Adipose tissue (tissue), 3 donors: ENCODE data around the gene TMEM94. TPM values are rescaled to one million over a fixed set of nuclear protein-coding genes. Genes with fewer than 3 reads are reported as not detected.
"Not testable (repeated sequence)": the region's sequence is repeated elsewhere in the genome, so short reads cannot be mapped to it uniquely, and the experiment has no call there.

Source experiments
- H3K27ac ChIP-seq: one replicate; pipeline ENCODE4 v1.5.1; 2013; ENCODE audit warnings: low read depth, low read length
- WGBS, 3 donors: extraction: QIAGEN DNeasy Blood & Tissue Kit; methylation state at CpG; one replicate each; pipeline ENCODE4 v1.1.7; 2013; 5-methylcytosine and 5-hydroxymethylcytosine counted together
- polyA plus RNA-seq, 3 donors: library from polyadenylated mRNA; stranded (reverse); fragments of 200-250 nt; gene quantifications; one replicate each; pipeline ENCODE4 v1.2.3, GENCODE V29; 2013
- donor health status: healthy with polysubstance abuse.
- donor health status: Bipolar disorder and iron deficiency.
- donor health status: healthy.

Gene TMEM94
- polyA plus RNA-seq, 3 donors, result 26.3 to 63.5 (median 47.1) TPM

DNA sequence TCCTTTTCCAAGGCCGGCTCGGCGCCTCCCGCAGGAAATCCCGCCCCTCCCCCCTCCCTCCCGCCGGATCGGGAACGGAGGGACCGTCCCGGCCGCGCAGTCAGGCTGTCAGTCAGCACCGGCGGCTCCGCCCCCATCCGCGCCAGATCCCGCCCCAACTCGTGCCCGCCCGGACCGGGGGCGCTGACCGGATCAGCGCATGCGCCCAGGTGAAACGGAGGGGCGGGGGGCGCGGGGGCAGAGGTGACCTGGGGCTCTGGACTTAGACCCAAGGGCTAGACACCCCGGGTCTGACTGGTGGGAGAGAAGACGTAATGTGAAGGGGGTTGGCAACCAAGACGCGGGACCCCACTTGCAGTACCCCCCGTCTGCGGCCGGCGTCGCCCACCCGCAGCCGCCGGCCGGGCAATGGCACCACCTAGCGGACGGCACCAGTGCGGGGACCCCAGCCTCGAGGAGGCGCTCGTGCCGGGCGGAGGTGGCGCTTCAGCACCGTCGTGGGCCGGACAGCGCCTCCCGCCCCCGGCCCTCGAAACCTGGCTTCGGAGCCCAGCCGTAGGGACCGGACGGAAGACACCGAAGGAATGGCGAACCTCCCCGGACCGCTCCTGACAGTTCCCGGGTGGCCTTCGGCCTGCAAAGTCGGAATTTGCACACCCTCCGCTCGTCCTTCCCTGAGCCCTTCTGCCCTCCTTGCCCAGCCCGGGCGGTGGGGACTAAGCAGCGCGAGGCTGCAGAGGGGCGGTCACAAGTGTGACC, 59.2 kb downstream of the TMEM94 start, which contains the start of gene CASKIN2:
Gene CASKIN2 (minus strand): TSS at position 42 of the 759 bp plus-strand sequence. CDS start 1,733 bp downstream, outside the sequence.
- no peak within 1 kb of the TSS for H3K27ac ChIP-seq
- 0 to 1% (median 0%) methylated on average over 65 to 76 of the region's 78 CpGs for WGBS, 3 donors

DNA sequence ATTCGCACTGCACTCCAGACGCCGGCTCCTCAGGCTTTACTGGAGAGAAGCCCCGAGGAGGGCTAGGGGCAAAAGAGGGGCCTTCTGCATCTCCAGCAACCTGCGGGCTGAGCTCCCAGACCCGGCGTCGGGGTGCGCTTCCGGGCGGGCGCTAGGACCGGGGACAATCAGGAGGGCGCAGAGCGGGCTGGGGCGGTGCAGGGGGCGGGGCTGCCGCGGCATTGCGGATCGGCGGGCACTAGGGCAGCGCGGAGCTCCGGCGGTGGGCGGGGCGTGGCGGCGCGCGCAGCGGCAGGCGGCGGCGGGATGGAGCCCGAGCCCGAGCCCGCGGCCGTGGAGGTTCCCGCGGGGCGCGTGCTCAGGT, 59.8 kb downstream of the TMEM94 start, which contains the start of gene TSEN54:
Gene TSEN54 (plus strand): TSS at position 274 of the 364 bp plus-strand sequence. CDS start 33 bp downstream, at position 307.
- H3K27ac ChIP-seq, result no peak within 1 kb of the TSS
- 0 to 1% (median 1%) methylated on average over 29 to 44 of the region's 45 CpGs for WGBS, 3 donors

DNA sequence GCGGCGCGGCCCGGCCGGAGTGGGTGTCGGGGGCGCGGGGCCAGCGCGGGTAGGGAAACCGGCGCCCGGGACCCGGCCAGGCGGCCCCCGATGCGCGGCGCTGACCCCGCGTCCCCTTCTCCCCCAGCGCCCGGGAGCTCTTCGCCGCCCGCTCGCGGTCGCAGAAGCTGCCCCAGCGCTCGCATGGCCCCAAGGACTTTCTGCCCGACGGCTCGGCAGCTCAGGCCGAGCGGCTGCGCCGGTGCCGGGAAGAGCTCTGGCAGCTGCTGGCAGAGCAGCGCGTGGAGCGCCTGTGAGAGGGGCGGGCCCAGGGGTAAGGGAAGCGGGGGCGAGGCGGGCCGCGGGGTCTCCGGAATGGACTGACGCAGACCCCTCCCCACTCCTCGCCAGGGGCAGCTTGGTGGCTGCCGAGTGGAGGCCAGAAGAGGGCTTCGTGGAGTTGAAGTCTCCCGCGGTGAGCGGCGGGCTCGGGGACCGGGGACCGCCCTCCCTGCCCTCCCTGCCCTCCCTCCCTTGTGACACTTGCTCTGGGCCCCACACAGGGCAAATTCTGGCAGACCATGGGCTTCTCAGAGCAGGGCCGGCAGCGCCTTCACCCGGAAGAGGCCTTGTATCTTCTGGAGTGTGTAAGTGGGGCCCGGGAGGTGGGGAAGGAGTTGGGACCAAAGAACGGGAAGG, 60.3 kb downstream of the TMEM94 start:
- no peak overlapping the region for H3K27ac ChIP-seq
- 0 to 1% (median 0%) methylated on average over 38 to 65 of the region's 65 CpGs for WGBS, 3 donors

DNA sequence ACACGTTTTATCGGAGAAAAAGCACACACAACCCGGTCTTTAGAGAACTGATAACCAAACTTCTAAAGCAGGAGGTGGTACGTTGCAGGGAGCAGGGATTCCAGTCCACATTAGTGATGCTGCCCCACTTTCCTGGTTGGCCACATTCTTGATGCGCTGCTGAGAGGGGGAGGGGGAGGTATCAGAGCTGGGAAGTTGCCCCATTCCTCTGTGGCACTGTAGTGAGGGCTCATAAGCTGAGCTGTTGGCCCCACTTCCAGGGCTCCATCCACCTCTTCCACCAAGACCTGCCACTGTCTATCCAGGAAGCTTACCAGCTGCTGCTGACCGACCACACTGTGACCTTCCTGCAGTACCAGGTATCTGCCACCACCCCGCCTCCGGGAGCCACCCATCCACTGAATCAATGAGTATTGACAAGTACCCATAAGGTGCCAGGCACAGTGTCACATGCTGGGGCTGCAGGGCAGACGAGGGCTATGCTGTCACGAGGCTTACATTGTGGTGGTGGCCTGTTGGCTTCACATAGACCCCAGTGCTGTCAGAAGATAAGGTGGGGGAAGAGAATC, 60.9 kb downstream of the TMEM94 start:
- H3K27ac ChIP-seq, result no peak overlapping the region
- 22 to 37% (median 36%) methylated on average over 10 of the region's 10 CpGs for WGBS, 3 donors

DNA sequence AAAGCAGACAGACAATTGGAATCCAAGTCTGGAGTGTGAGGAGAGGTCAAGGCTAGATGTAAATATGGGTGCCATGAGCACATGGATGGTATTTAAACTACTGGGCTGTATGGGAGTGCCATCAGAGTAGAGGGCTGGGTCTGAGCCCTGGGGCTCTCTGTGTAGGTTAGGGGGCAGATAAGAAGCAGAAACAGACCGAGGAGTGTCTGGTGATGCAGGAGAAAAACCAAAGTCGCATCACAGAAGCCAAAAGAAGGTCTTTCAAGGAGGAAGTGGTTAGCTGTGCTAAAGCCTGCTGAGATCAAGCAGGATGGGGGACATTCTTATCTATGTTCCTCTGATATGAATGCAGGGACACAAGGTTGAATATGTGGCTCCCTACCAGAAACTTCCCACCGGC, 61.8 kb downstream of the TMEM94 start:
- 54 to 77% (median 76%) methylated on average over 3 of the region's 3 CpGs for WGBS, 3 donors
- no peak overlapping the region for H3K27ac ChIP-seq

DNA sequence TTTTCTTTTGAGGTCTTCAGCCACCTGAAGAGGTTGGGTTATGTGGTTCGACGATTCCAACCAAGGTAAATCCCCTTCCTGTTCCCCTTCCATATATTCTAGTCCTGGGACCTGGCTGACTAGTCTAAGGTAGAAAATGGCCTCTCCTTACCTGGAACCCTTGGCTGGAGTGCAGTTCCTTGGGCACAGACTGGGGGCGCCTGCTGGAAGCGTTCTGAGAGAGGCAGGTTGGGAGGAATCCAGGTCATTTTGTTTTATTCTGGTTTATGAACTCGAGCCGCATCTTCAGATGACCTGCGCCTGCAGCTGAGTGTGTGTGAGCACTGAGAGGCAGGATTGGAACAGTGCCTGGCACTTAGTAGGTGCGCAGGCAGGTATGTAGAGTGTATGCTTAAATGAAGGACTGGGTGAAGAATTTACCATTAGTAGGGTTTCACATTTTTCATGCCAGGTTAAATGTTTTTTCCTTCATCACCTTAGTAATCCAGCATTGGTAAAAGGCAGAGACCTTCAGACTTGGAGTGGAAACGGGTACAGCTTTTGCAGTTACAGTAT, 62.6 kb downstream of the TMEM94 start:
- no peak overlapping the region for H3K27ac ChIP-seq
- WGBS, 3 donors, result 88 to 94% (median 93%) methylated on average over 9 of the region's 9 CpGs

DNA sequence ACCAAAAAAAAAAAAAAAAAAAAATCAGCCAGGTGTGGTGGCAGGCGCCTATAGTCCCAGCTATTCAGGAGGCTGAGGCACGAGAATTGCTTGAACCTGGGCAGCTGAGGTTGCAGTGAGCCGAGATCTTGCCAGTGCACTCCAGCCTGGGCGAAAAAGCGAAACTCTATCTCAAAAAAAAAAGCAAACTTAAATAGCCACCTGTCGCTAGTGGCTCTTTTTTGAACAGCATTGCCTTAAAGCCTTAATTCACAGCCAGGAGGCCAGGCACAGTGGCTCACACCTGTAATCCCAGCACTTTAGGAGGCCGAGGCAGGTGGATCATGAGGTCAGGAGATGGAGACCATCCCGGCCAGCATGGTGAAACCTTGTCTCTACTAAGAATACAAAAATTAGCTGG, 64.0 kb downstream of the TMEM94 start:
- WGBS, 3 donors, result 88 to 93% (median 90%) methylated on average over 7 to 8 of the region's 8 CpGs
- H3K27ac ChIP-seq, result not testable (repeated sequence)

DNA sequence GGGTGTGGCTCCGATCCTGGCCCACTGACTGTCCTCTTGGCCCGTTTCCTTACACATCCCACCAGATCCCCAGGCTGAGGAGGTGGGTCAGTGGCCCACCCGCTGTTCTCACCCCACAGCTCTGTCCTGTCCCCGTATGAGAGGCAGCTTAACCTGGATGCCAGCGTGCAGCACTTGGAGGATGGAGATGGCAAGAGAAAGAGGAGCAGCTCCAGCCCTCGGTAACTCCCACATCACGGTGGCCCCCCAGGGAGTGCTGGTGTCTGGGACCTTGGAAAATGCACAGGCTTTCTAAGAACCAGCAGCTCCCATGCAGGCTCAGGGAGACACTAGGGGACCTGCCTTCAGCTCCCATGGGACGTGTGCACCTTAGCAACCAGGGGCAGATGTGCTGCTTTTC, 64.9 kb downstream of the TMEM94 start:
- H3K27ac ChIP-seq, result no peak overlapping the region
- 84 to 94% (median 89%) methylated on average over 8 of the region's 8 CpGs for WGBS, 3 donors

DNA sequence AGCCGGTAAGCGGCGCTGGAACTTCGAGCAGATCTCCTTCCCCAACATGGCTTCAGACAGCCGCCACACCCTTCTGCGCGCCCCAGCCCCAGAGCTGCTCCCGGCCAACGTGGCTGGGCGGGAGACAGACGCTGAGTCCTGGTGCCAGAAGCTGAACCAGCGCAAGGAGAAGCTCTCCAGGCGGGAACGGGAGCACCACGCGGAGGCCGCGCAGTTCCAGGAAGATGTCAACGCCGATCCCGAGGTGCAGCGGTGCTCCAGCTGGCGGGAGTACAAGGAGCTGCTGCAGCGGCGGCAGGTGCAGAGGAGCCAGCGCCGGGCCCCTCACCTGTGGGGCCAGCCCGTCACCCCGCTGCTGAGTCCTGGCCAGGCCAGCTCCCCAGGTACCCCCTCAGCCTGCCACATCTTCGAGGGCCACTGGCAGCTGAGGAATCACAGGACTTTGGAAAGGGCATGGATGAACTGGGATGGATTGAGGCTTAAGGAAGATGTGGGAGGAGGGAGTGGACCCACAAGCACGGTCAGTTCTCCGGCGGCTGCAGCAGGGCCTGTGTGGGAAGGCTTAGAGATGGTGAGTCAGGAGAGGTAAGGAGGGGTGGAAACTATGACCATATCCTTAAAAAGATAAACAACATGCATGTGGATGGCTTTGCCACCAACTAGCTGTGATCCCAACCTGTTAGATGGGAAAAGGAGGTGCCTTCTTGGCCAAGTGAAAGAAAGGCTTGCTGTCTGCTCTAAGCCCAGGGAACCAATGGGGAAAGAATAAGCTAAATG, 65.7 kb downstream of the TMEM94 start:
- 91 to 95% (median 91%) methylated on average over 30 to 33 of the region's 33 CpGs for WGBS, 3 donors
- H3K27ac ChIP-seq, result no peak overlapping the region

DNA sequence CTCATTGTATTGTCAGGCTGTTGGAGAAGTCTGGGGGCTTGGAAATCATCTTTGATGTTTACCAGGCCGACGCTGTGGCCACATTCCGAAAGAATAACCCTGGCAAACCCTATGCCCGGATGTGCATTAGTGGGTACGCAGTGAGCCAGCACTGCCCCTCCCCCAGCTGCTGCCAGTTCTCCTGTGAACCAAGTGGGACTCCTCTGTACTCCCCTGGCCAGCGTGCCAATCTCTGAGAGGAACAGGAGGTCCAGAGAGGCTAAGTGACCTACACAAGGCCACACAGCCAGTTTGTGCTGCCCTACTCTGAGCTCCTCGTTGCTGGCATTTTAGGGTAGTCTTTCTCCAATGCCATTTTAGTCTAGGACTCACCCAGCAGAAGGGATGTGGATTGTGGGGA, 67.2 kb downstream of the TMEM94 start:
- no peak overlapping the region for H3K27ac ChIP-seq
- whole genome bisulfite sequencing, 3 donors, result 92 to 98% (median 95%) methylated on average over 7 of the region's 7 CpGs

DNA sequence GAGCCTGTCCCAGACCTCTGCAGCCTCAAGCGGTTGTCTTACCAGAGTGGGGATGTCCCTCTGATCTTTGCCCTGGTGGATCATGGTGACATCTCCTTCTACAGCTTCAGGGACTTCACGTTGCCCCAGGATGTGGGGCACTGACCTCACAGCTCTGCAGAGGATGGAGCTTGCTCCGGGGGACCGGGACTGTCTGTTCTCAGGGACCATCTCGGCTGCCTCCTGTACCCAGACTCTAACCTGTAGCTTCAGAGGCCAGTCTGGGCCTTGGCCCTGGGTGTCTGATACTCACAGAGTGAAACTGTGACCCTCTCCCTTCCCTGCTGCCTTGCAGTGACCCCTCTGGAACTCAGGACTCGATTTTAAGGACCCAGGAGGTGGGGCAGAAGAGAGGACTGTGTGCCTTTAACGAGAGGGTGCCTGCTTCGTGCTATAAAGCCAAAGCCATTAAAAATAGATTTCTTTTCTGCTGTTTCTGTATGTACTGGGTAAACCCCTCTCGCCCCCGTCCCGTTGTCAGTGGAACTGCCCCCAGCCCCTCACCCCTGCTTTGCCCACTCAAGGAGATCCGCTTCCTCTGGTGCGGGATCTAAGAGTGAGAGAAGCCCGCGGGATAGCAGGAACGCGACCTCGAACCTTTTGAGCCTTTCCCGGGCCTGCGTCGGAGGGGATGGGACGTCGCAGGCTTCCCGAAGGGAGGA, 68.0 kb downstream of the TMEM94 start:
- WGBS, 3 donors, result 26 to 30% (median 26%) methylated on average over 21 to 24 of the region's 24 CpGs
- H3K27ac ChIP-seq, result no peak overlapping the region

DNA sequence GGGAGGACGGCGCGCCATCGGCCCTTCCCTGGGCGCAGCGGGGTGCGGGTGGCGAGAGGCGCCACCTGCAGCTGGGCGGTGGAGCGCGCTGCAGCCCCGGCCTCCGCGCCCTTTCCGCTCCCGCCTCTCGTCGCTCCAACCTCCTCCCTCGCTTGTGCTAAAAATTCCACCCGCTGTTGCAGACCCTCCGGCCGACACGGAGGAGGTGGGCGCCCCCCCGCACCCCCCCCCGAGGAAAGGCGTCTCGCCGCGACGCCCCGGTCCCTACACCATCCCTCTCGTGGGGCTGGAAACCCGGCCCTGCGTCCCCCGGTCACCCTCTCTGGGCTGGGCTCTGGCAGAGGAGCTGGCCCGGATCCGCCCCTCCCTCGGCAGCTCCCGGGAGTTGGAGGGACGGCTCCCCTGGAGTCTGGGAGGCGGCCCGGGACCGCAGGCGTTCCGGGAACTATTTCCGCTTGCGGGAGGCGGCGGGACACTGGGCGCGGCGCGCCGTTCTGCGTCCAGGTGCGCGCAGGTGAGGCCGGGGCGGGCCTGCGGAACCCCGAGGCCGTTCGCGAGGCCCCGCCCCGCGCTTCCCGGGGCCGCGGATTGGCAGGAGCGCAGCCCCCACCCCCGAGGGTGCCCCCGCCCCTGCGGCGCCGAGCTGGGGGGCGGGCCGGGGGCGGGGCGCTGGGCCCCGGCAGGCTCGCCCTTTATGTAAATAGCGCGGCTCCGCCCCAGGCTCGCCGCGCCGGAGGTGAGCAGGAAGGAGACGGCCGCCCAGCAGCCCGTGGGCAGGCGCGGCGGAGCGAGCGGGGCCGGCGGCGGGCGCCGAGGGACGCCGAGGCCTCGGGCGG, 68.8 kb downstream of the TMEM94 start, which contains the start of gene LLGL2:
Gene LLGL2 (plus strand): TSS at position 728 of the 836 bp plus-strand sequence. CDS start 17,730 bp downstream, outside the sequence.
- no peak within 1 kb of the TSS for H3K27ac ChIP-seq
- WGBS, 3 donors, result 1% methylated on average over 63 to 108 of the region's 108 CpGs

DNA sequence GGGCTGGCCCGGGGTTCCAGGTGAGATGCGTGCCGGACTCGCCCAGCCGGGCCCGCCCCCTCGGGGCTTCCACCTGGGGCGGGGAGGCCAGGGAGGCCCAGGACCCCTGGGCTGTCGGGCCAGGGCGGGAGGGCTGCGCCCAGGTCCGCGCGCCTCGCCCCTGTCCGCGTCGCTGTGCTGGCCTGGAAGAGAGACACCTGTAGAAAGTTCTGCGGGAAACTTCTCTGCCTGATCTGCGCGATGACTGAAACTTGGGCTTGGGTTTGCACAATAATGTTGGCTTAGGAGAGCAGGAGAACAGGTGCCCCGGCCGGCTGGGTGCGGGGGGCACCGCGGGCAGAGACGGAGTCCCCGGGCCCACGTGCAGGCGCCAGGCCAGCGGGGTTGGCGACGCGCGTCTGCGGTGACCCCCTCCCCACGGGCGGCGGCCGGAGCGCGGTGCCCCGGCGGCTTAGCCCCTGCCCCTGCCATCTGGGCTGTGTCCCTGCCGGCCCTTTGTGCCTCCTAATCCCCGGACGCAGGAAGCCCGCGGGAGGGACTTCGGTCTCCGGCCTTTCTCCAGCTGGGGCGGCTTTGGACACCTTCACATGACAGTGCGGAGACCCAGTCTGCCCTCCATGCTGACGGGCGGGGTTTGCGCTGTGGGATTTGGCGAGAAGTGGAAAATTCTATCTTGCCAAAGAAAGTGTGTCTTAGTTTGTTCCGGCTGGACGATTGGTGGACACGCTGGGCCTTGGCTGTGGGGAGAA, 69.5 kb downstream of the TMEM94 start:
- no peak overlapping the region for H3K27ac ChIP-seq
- 2% methylated on average over 52 to 60 of the region's 60 CpGs for WGBS, 3 donors

DNA sequence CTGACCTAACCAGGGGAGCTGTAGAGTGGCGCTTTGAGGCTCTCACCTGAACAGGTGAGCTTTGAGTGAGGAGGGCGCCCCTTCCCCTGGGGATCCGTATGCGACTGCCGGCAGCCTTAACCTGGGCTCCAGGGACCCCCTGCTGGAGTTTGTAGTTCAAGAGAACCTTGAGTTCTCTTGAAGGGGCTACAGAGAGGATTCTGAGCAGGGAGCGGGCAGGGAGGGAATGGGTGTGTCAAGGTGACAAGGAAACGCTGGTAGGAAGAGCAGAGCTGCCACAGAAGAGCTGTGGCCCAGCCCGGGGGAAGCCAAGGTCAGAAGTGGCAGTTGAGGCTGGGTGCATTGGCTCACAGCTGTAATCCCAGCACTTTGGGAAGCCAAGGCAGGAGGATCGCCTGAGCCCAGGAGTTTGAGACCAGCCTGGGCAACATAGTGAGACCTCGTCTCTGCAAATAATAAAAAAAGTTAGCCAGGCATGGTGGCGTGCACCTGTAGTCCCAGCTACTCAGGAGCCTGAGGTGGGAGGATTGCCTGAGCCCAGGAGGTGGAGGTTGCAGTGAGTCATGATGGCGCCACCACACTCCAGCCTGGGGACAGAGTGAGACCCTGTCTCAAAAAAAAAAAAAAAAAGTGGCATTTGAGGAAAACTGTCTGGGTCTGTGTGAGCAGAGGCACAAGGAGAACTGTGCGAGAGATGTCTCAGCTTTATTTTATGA, 70.3 kb downstream of the TMEM94 start:
- H3K27ac ChIP-seq, result no peak overlapping the region
- WGBS, 3 donors, result 23 to 59% (median 58%) methylated on average over 13 of the region's 13 CpGs

DNA sequence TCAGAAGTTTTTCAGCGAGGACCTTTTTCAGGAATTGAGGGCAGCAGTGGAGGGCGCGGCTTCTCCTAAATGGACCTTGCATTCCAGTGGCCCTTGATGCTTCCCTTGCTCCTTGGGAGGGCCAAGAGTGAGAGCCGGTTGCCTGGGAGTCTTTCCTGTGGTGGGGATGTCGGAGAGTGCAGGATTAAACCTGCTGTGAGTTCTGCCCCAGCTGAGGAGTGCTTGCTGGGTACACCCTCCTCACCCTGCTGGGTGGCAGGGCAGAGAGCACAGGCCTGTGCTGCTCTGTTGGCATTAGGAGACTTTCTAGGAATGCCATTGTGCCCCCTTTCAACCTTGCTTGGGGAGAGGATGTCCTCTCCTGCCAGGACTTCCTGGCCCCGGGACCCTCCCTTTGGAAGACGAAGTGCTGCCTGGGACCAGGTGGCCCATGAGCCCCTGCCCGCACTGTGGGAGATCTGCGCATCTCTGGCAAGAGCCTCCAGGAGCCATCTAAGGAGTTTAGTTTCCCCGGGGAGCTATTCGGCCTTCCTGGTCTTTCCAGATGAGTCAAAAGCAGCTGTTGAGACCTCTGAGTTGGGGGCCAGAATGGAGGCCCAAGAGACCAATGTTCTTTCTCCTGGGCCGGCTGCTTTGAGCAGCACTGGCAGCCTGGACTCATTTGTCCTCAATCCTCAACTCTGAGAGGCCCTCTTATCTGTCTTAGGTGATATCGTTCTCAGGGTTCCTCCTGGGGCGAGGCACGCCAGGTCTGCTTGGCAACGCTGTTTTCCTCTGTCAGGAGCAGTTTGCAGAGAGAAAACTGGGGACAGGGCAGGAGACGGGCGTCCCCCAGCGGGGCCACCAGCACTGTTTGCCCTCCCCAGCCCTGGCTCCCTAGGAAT, 74.6 kb downstream of the TMEM94 start:
- 62 to 80% (median 79%) methylated on average over 19 of the region's 19 CpGs for WGBS, 3 donors
- H3K27ac ChIP-seq, result no peak overlapping the region
